Fibroblast of lung (primary cell): ENCODE results near the gene MORN1. TPM values are rescaled to one million over a fixed set of nuclear protein-coding genes. Genes with fewer than 3 reads are reported as not detected.

Experiments used
- DNase-seq, 2 donors: peaks; one replicate each; pipeline versions ENCODE4 v3.0.0 to v3.0.0-alpha.2; 2010; ENCODE audit warnings: low read depth in 2 of 2
- H2AFZ ChIP-seq: 2 replicates; pipeline ENCODE4 v1.5.1; 2012; ENCODE audit warnings: low read length, control low read depth, inconsistent platforms
- H3K27ac ChIP-seq: 2 replicates; pipeline ENCODE4 v1.5.1; 2011; ENCODE audit warnings: low read length, control low read depth; ENCODE audit not compliant: insufficient read depth
- H3K27me3 ChIP-seq: 2 replicates; pipeline ENCODE4 v1.5.1; 2011; ENCODE audit warnings: mild to moderate bottlenecking, low read length; ENCODE audit not compliant: control insufficient read depth, insufficient read depth
- H3K36me3 ChIP-seq: 2 replicates; pipeline ENCODE4 v1.5.1; 2011; ENCODE audit warnings: low read length; ENCODE audit not compliant: control insufficient read depth, insufficient read depth
- H3K4me1 ChIP-seq: 2 replicates; pipeline ENCODE4 v1.5.1; 2011; ENCODE audit warnings: low read length; ENCODE audit not compliant: control insufficient read depth, insufficient read depth; ENCODE audit errors: extremely low read depth
- H3K4me2 ChIP-seq: 2 replicates; pipeline ENCODE4 v1.5.1; 2011; ENCODE audit warnings: low read length, control low read depth; ENCODE audit not compliant: insufficient read depth; ENCODE audit errors: extremely low read depth
- H3K4me3 ChIP-seq, 4 experiments: fragments of 200-600 bp in 1 of 4; sonication (generic) in 1 of 4; replicated peaks in 1 of 4; 2 replicates each; pipeline ENCODE4 v1.5.1; 2011 to 2016; ENCODE audit warnings: low read length in 4 of 4, low read depth in 3 of 4, mild to moderate bottlenecking in 3 of 4, control low read depth in 2 of 4, inconsistent platforms in 1 of 4, mixed read lengths in 1 of 4; ENCODE audit not compliant: insufficient read depth in 1 of 4; ENCODE audit errors: control extremely low read depth in 1 of 4
- H3K79me2 ChIP-seq: 2 replicates; pipeline ENCODE4 v1.5.1; 2012; ENCODE audit warnings: mild to moderate bottlenecking, low read length, inconsistent platforms; ENCODE audit not compliant: control insufficient read depth, insufficient read depth
- H3K9ac ChIP-seq: 2 replicates; pipeline ENCODE4 v1.5.1; 2011; ENCODE audit warnings: mild to moderate bottlenecking, low read length, control low read depth; ENCODE audit not compliant: insufficient read depth
- H3K9me3 ChIP-seq: 2 replicates; pipeline ENCODE4 v1.5.1; 2012; ENCODE audit warnings: low read depth, low read length; ENCODE audit not compliant: control insufficient read depth, insufficient read depth
- H4K20me1 ChIP-seq: 2 replicates; pipeline ENCODE4 v1.5.1; 2011; ENCODE audit warnings: low read length; ENCODE audit not compliant: control insufficient read depth, insufficient read depth; ENCODE audit errors: extremely low read depth
- EZH2 ChIP-seq: IDR thresholded peaks from 2 replicates; pipeline ENCODE4 v1.5.1; 2012; ENCODE audit warnings: low read length, control low read depth, mild to moderate bottlenecking; ENCODE audit errors: missing control alignments
- polyA plus RNA-seq, 2 donors: library from polyadenylated mRNA; depleted of rRNA in 1 of 2; stranded (reverse) in 1 of 2; unstranded in 1 of 2; fragments of >200 nt; gene quantifications; 2 replicates each; pipeline ENCODE4 v1.2.1, GENCODE V29; 2011 to 2012; ENCODE audit warnings: missing spikeins in 1 of 2
- total RNA-seq: library from RNA; depleted of rRNA; stranded (reverse); fragments of >200 nt; gene quantifications from 2 replicates; pipeline ENCODE4 v1.2.1, GENCODE V29; 2014
- TF ChIP-seq, protein P1 (sequence below), 2 donors: IDR thresholded peaks in 1 of 2; conservative IDR thresholded peaks in 1 of 2; 1 replicate in 1 of 2; 2 replicates in 1 of 2; pipeline ENCODE4 v1.5.1; 2011 to 2012; ENCODE audit warnings: low read length in 2 of 2, control low read depth in 1 of 2, inconsistent platforms in 1 of 2, low read depth in 1 of 2, mild to moderate bottlenecking in 1 of 2

MORN1 gene
- total and polyA plus RNA-seq, 2 donors (not counting 1 experiment from before 2014, with no cell fraction given), result 3.5 to 10.6 TPM

DNA sequence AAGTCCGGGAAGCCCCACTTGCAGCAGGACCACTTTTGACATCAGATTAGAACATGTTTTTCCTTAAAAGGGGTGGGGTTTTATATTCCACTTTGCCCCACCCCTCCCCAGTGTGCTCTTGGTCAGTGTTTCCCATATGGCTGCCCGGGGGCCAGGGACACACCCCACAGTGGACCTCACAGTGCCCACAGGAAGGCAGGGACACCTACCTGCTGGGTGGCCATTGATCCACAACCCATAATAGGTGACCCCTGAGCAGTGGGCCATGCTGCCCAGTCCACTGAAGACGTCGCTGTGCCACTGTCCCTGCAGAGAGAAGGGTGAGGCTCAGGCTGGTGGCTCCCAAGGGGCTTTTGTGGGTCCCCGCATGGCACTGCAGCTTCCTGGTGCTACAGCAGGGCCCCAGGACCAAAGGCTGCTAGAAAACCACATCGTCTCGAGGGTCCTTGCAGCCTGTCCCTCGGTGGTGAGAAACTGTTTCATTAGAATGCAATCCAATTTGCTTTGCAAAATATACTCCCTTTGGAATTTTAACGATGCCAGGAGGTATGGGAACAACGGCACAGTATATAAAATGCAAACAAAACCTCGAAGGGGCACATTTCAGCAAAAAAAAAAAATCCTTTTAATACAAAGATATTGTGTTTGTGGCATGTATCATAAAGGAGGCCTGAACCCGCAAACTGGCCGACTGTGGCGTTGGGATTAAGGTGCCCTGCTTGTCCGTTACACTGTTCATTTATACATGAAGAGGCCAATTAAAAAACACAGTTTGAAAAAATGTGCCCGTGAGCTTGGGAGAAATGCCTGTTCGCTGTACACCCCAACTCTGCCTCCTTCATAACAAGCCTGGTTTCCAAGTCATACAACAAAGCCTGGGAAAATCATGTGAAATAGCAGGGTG lies 16.9 kb downstream of the MORN1 start:
- Histone ChIP-seq H3K4me2 (no peak overlapping the region), H3K4me3 (no peak overlapping the region), H3K9me3 (no peaks in the 10 kb centered on the region), H2AFZ (no peak overlapping the region), H4K20me1 (no peaks in the 10 kb centered on the region), H3K4me1 (no peaks in the 10 kb centered on the region), H3K36me3 (no peaks in the 10 kb centered on the region), H3K27ac (no peak overlapping the region), H3K9ac (no peak overlapping the region), H3K27me3 (no peaks in the 10 kb centered on the region), H3K79me2 (no peaks in the 10 kb centered on the region)
- DNase-seq, result no peak
- TF ChIP-seq EZH2, result no peak
- TF ChIP-seq, protein P1, sequence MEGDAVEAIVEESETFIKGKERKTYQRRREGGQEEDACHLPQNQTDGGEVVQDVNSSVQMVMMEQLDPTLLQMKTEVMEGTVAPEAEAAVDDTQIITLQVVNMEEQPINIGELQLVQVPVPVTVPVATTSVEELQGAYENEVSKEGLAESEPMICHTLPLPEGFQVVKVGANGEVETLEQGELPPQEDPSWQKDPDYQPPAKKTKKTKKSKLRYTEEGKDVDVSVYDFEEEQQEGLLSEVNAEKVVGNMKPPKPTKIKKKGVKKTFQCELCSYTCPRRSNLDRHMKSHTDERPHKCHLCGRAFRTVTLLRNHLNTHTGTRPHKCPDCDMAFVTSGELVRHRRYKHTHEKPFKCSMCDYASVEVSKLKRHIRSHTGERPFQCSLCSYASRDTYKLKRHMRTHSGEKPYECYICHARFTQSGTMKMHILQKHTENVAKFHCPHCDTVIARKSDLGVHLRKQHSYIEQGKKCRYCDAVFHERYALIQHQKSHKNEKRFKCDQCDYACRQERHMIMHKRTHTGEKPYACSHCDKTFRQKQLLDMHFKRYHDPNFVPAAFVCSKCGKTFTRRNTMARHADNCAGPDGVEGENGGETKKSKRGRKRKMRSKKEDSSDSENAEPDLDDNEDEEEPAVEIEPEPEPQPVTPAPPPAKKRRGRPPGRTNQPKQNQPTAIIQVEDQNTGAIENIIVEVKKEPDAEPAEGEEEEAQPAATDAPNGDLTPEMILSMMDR (conservative IDR thresholded peaks at IDR 0.05 in 1 of 2, IDR thresholded peaks at IDR 0.05 in 1 of 2; ENCODE audit: low read depth in 1 of 2, low read length in 2 of 2), result no peak

DNA sequence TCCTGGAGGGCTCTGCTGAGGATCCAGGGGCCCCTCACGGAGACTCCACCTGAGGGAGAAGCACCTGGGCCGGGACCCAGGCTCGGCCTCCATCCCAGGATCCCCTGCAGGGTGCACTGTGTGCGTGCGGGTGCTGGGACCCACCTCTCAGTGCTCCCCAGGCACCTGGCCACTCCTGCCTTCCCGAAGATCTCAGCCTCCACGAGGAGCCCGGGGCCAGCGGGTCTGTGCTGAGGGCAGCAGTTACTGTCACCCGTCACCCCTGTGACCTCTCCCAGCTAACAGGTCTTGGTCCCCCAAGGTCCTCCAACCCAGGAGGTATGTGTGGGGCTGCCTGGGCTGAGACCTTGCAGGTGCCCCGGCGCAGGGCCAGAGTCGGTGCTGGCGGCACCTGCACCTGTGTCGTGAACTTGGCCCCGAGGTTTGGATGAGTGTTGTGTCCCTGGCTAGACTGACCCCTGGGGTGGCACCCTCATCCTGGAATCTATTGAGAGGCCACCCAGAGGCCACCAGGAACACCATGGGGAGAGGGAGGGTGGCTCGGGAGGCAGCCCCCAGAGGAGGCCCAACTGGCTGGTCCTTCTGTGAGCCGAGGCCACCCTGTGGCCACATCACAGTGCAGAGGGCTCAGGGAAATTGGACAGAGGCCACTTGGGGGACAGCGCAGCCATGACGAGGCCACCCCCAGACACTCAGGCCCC lies 17.7 kb downstream of the MORN1 start:
- H3K4me2 ChIP-seq, result no peak overlapping the region
- H4K20me1 ChIP-seq, result no peaks in the 10 kb centered on the region
- no peaks in the 10 kb centered on the region for H3K9me3 ChIP-seq
- no peak for DNase-seq
- H3K79me2 ChIP-seq, result no peaks in the 10 kb centered on the region
- no peak for TF ChIP-seq EZH2
- TF ChIP-seq, protein P1 (conservative IDR thresholded peaks at IDR 0.05 in 1 of 2, IDR thresholded peaks at IDR 0.05 in 1 of 2; ENCODE audit: low read depth in 1 of 2, low read length in 2 of 2), result no peak
- no peak overlapping the region for H3K4me3 ChIP-seq
- H2AFZ ChIP-seq, result no peak overlapping the region
- no peak overlapping the region for H3K9ac ChIP-seq
- no peaks in the 10 kb centered on the region for H3K36me3 ChIP-seq
- H3K27me3 ChIP-seq, result no peaks in the 10 kb centered on the region
- H3K27ac ChIP-seq, result no peak overlapping the region
- no peaks in the 10 kb centered on the region for H3K4me1 ChIP-seq
